Smooth muscle cell (in vitro differentiated cells): ENCODE results near the gene ZBTB20. TPM values are rescaled to one million over a fixed set of nuclear protein-coding genes. Genes with fewer than 3 reads are reported as not detected.

Experiments
- DNase-seq: peaks from one replicate; lab custom pipeline; 2025; ENCODE audit not compliant: unreplicated experiment; lab: John Stamatoyannopoulos, UW
- H2AFZ ChIP-seq: fragments of 200-600 bp; sonication (generic); 2 replicates; pipeline ENCODE4 v1.6.0; 2016; ENCODE audit warnings: antibody characterized with exemption, low read depth, mild to moderate bottlenecking
- H3F3A ChIP-seq: fragments of 200-600 bp; sonication (generic); 2 replicates; pipeline ENCODE4 v1.6.0; 2017; ENCODE audit warnings: antibody characterized with exemption, low read depth
- H3K27ac ChIP-seq: fragments of 200-600 bp; sonication (generic); 2 replicates; pipeline ENCODE4 v1.5.1; 2016; ENCODE audit warnings: low read depth, mild to moderate bottlenecking
- H3K27me3 ChIP-seq: fragments of 200-600 bp; sonication (generic); 2 replicates; pipeline ENCODE4 v1.6.1; 2016; ENCODE audit warnings: low read depth, mild to moderate bottlenecking
- H3K36me3 ChIP-seq: fragments of 200-600 bp; sonication (generic); 2 replicates; pipeline ENCODE4 v1.5.1; 2016; ENCODE audit warnings: low read depth
- H3K4me1 ChIP-seq: fragments of 200-600 bp; sonication (generic); 2 replicates; pipeline ENCODE4 v1.5.1; 2016; ENCODE audit warnings: low read depth
- H3K4me2 ChIP-seq: fragments of 200-600 bp; sonication (generic); 2 replicates; pipeline ENCODE4 v1.6.0; 2016; ENCODE audit warnings: mild to moderate bottlenecking
- H3K4me3 ChIP-seq: fragments of 200-600 bp; sonication (generic); 2 replicates; pipeline ENCODE4 v1.5.1; 2016; ENCODE audit warnings: mild to moderate bottlenecking
- H3K79me2 ChIP-seq: fragments of 200-600 bp; sonication (generic); 2 replicates; pipeline ENCODE4 v1.6.0; 2016; ENCODE audit warnings: low read depth, mild to moderate bottlenecking
- H3K9ac ChIP-seq: fragments of 200-600 bp; sonication (generic); 2 replicates; pipeline ENCODE4 v1.6.0; 2016; ENCODE audit warnings: low read depth
- H3K9me3 ChIP-seq: fragments of 200-600 bp; sonication (generic); replicated peaks from 2 replicates; pipeline ENCODE4 v1.5.1; 2016; ENCODE audit warnings: low read depth
- H4K20me1 ChIP-seq: fragments of 200-600 bp; sonication (generic); 2 replicates; pipeline ENCODE4 v1.6.0; 2016; ENCODE audit warnings: low read depth
- CTCF ChIP-seq: fragments of 200-600 bp; sonication (generic); IDR thresholded peaks from 2 replicates; pipeline ENCODE4 v1.5.1; 2017; ENCODE audit warnings: borderline replicate concordance, mild to moderate bottlenecking, antibody characterized with exemption; ENCODE audit not compliant: insufficient read depth, poor library complexity, severe bottlenecking
- WGBS: methylation state at CpG from one replicate; pipeline ENCODE4 v1.1.7; 2016; ENCODE audit warnings: low lambda C conversion rate; 5-methylcytosine and 5-hydroxymethylcytosine counted together
- polyA plus RNA-seq: library from polyadenylated mRNA; unstranded; fragments of >200 nt; fragmentation: Nextera tagmentation; extraction: Ambion mirVana; gene quantifications from 2 replicates; pipeline ENCODE4 v1.2.1, GENCODE V29; 2016
- total RNA-seq: library from RNA; depleted of rRNA; stranded (reverse); fragments of >200 nt; gene quantifications from 2 replicates; pipeline ENCODE4 v1.2.3, GENCODE V29; 2014

Gene ZBTB20
- total and polyA plus RNA-seq, 2 experiments from 2014 or later = 4.9 to 6.8 TPM

GRCh38 chr3:114609973-114610630, 537.0 kb downstream of the ZBTB20 start:
- Histone ChIP-seq H3K4me1 (no peaks in the 10 kb centered on the region), H3K36me3 (no peaks in the 10 kb centered on the region), H3K79me2 (no peaks in the 10 kb centered on the region), H3F3A (no peaks in the 10 kb centered on the region), H2AFZ (no peak overlapping the region), H3K4me2 (no peak overlapping the region), H3K9ac (no peak overlapping the region), H3K27me3 (no peaks in the 10 kb centered on the region), H3K4me3 (no peak overlapping the region), H4K20me1 (peaks cover 10% of the 10 kb centered on the region), H3K9me3 (no peaks in the 10 kb centered on the region), H3K27ac (no peak overlapping the region)
- TF ChIP-seq CTCF = no peak
- 73% methylated on average over 4 of the region's 4 CpGs for WGBS
- no peak for DNase-seq

GRCh38 chr3:114608293-114608692, 538.8 kb downstream of the ZBTB20 start:
- Histone ChIP-seq H3K4me1 (no peaks in the 10 kb centered on the region), H3K27me3 (no peaks in the 10 kb centered on the region), H3K4me2 (peak overlapping the region; percentile 48), H3K36me3 (no peaks in the 10 kb centered on the region), H3K9ac (no peak overlapping the region), H3K4me3 (no peak overlapping the region), H3F3A (no peaks in the 10 kb centered on the region), H3K27ac (peak overlapping the region; percentile 12), H2AFZ (no peak overlapping the region), H3K79me2 (no peaks in the 10 kb centered on the region), H3K9me3 (no peaks in the 10 kb centered on the region), H4K20me1 (peaks cover 10% of the 10 kb centered on the region)
- 54% methylated on average over 1 of the region's 1 CpG for WGBS
- no peak for DNase-seq
- no peak for TF ChIP-seq CTCF

- Histone ChIP-seq H3K36me3 (no peaks in the 10 kb centered on the region), H3K27ac (no peak overlapping the region), H3K4me3 (no peak overlapping the region), H2AFZ (no peak overlapping the region), H3K27me3 (no peaks in the 10 kb centered on the region), H4K20me1 (peaks cover 10% of the 10 kb centered on the region), H3F3A (no peaks in the 10 kb centered on the region), H3K4me2 (no peak overlapping the region), H3K9me3 (no peaks in the 10 kb centered on the region), H3K9ac (no peak overlapping the region), H3K79me2 (no peaks in the 10 kb centered on the region), H3K4me1 (no peaks in the 10 kb centered on the region)
- 51% methylated on average over 2 of the region's 2 CpGs for WGBS
- DNase-seq = no peak
- no peak for TF ChIP-seq CTCF
Observed at GRCh38 chr3:114606336-114606735, 540.8 kb downstream of the ZBTB20 start.

GRCh38 chr3:114600571-114600970, 546.5 kb downstream of the ZBTB20 start:
- DNase-seq = no peak
- no peak overlapping the region for H3K9ac ChIP-seq
- H3K79me2 ChIP-seq = no peaks in the 10 kb centered on the region
- H3K4me3 ChIP-seq = no peak overlapping the region
- 93% methylated on average over 1 of the region's 1 CpG for WGBS
- no peak overlapping the region for H3K27ac ChIP-seq
- H3K4me2 ChIP-seq = no peak overlapping the region
- no peak overlapping the region for H2AFZ ChIP-seq
- H3F3A ChIP-seq = no peaks in the 10 kb centered on the region
- no peaks in the 10 kb centered on the region for H3K36me3 ChIP-seq
- no peaks in the 10 kb centered on the region for H3K27me3 ChIP-seq
- TF ChIP-seq CTCF = no peak
- no peaks in the 10 kb centered on the region for H3K9me3 ChIP-seq
- no peaks in the 10 kb centered on the region for H4K20me1 ChIP-seq
- no peaks in the 10 kb centered on the region for H3K4me1 ChIP-seq
